Endothelial cell of umbilical vein (primary cell): ENCODE data around the gene C9orf78. TPM values are rescaled to one million over a fixed set of nuclear protein-coding genes. Genes with fewer than 3 reads are reported as not detected.

Experiments
- BruUV-seq: library from RNA; stranded (reverse); fragments of 400-500 nt; replicated peaks from 2 replicates; lab custom pipeline; 2021; lab: Mats Ljungman, UMichigan
- CTCF ChIA-PET: fragments of 300-600, 350-600 bp; sonication (Branson Sonifier 250); formaldehyde crosslinking; loops from one replicate; lab custom pipeline; 2021; ENCODE audit warnings: antibody characterized with exemption, inconsistent platforms; lab: Charles Lee
- POLR2A ChIA-PET: fragments of 300-600, 350-600 bp; sonication (Branson Sonifier 250); formaldehyde crosslinking; loops from one replicate; lab custom pipeline; 2021; ENCODE audit warnings: antibody characterized with exemption, inconsistent platforms; lab: Charles Lee
- DNase-seq: peaks from one replicate; pipeline ENCODE4 v3.0.0-alpha.2; 2011; ENCODE audit warnings: low read depth, low spot score
- FAIRE-seq: peaks from 2 replicates; lab custom pipeline; 2011; peaks lifted over from hg19 to GRCh38; lab: Jason Lieb, UNC
- H2AFZ ChIP-seq: 2 replicates; pipeline ENCODE4 v1.6.0; 2012; ENCODE audit warnings: low read depth, low read length, control low read depth, inconsistent platforms
- H3K27ac ChIP-seq: 2 replicates; pipeline ENCODE4 v1.5.1; 2011; ENCODE audit warnings: low read depth, mild to moderate bottlenecking, control low read depth, low read length, moderate library complexity; ENCODE audit not compliant: insufficient read depth
- H3K27me3 ChIP-seq, 2 experiments: 2 replicates each; pipeline versions ENCODE4 v1.6.0 to v1.6.1; 2011; ENCODE audit warnings: low read length in 2 of 2, mixed read lengths in 1 of 2; ENCODE audit not compliant: control insufficient read depth in 2 of 2, insufficient read depth in 2 of 2
- H3K36me3 ChIP-seq, 2 experiments: 2 replicates in 1 of 2; 3 replicates in 1 of 2; pipeline ENCODE4 v1.5.1; 2011; ENCODE audit warnings: low read length in 2 of 2, mild to moderate bottlenecking in 1 of 2, moderate library complexity in 1 of 2; ENCODE audit not compliant: control insufficient read depth in 2 of 2, insufficient read depth in 2 of 2; ENCODE audit errors: extremely low read depth in 1 of 2
- H3K4me1 ChIP-seq: 3 replicates; pipeline ENCODE4 v1.5.1; 2011; ENCODE audit warnings: mild to moderate bottlenecking, low read length; ENCODE audit not compliant: control insufficient read depth, insufficient read depth; ENCODE audit errors: extremely low read depth
- H3K4me2 ChIP-seq: 2 replicates; pipeline ENCODE4 v1.6.1; 2011; ENCODE audit warnings: low read length, control low read depth, mixed read lengths; ENCODE audit not compliant: insufficient read depth
- H3K4me3 ChIP-seq, 3 experiments: fragments of 200-600 bp in 1 of 3; sonication (generic), shearing (Covaris generic) in 1 of 3; replicated peaks in 1 of 3; 2 replicates each; pipeline ENCODE4 v1.5.1; 2011 to 2016; ENCODE audit warnings: control low read depth in 3 of 3, low read length in 3 of 3, mild to moderate bottlenecking in 2 of 3, inconsistent platforms in 1 of 3, low read depth in 1 of 3, moderate library complexity in 1 of 3; ENCODE audit not compliant: insufficient read depth in 1 of 3
- H3K79me2 ChIP-seq: 2 replicates; pipeline ENCODE4 v1.6.0; 2012; ENCODE audit warnings: low read length, inconsistent platforms; ENCODE audit not compliant: control insufficient read depth, insufficient read depth
- H3K9ac ChIP-seq: replicated peaks from 2 replicates; pipeline ENCODE3; 2011; ENCODE audit warnings: low read length, control low read depth; ENCODE audit not compliant: insufficient read depth; ENCODE audit errors: extremely low read depth
- H3K9me1 ChIP-seq: replicated peaks from 3 replicates; pipeline ENCODE4 v1.6.0; 2011; ENCODE audit warnings: mild to moderate bottlenecking, low read length; ENCODE audit not compliant: control insufficient read depth, insufficient read depth; ENCODE audit errors: extremely low read depth
- H3K9me3 ChIP-seq: replicated peaks from 2 replicates; pipeline ENCODE4 v1.5.1; 2012; ENCODE audit warnings: low read length, inconsistent platforms; ENCODE audit not compliant: control insufficient read depth, insufficient read depth
- H4K20me1 ChIP-seq: replicated peaks from 2 replicates; pipeline ENCODE3; 2011; ENCODE audit warnings: mild to moderate bottlenecking, low read length; ENCODE audit not compliant: control insufficient read depth, insufficient read depth; ENCODE audit errors: extremely low read depth
- CTCF ChIP-seq, 2 donors: IDR thresholded peaks; 1 replicate in 1 of 2; 2 replicates in 1 of 2; pipeline ENCODE4 v1.5.1; 2011; ENCODE audit warnings: low read length in 2 of 2, mild to moderate bottlenecking in 2 of 2, moderate library complexity in 2 of 2, control low read depth in 1 of 2, inconsistent platforms in 1 of 2, low read depth in 1 of 2; ENCODE audit not compliant: insufficient read depth in 1 of 2; ENCODE audit errors: extremely low read depth in 1 of 2
- EZH2 ChIP-seq: IDR thresholded peaks from 2 replicates; pipeline ENCODE4 v1.6.1; 2012; ENCODE audit warnings: borderline replicate concordance, low read depth, mild to moderate bottlenecking, moderate library complexity, low read length, inconsistent platforms; ENCODE audit not compliant: severe bottlenecking
- FOS ChIP-seq: IDR thresholded peaks from 2 replicates; pipeline ENCODE4 v1.6.1; 2011; ENCODE audit warnings: mild to moderate bottlenecking, low read length, moderate library complexity, borderline replicate concordance; ENCODE audit not compliant: insufficient read depth
- GATA2 ChIP-seq: IDR thresholded peaks from 2 replicates; pipeline ENCODE4 v1.7.0; 2011; ENCODE audit warnings: low read depth, mild to moderate bottlenecking, moderate library complexity, mixed read lengths, low read length; ENCODE audit not compliant: insufficient read length, insufficient read depth
- JUN ChIP-seq: IDR thresholded peaks from 2 replicates; pipeline ENCODE4 v1.6.1; 2011; ENCODE audit warnings: borderline replicate concordance, low read depth; ENCODE audit not compliant: insufficient read length, insufficient read depth
- MAX ChIP-seq: IDR thresholded peaks from 2 replicates; pipeline ENCODE4 v1.6.1; 2011; ENCODE audit not compliant: insufficient read depth, insufficient read length
- MYC ChIP-seq: IDR thresholded peaks from one replicate; pipeline ENCODE4 v1.6.1; 2011; ENCODE audit warnings: mild to moderate bottlenecking, low read depth, low read length
- POLR2A ChIP-seq: IDR thresholded peaks from 2 replicates; pipeline ENCODE4 v1.6.1; 2012; ENCODE audit warnings: low read depth, mild to moderate bottlenecking, control low read depth, low read length
- POLR2AphosphoS5 ChIP-seq: IDR thresholded peaks from 2 replicates; pipeline ENCODE4 v1.6.1; 2012; ENCODE audit warnings: low read depth, mild to moderate bottlenecking, control low read depth, low read length, moderate library complexity; ENCODE audit not compliant: insufficient read depth
- dilution Hi-C: fragments of 300-500 bp; cut with MboI; formaldehyde crosslinking; loops from one replicate; pipeline ENCODE4 v1.15.0; 2019; ENCODE audit warnings: low sequenced_read_pairs; ENCODE audit not compliant: extremely low pct_ligation_motif_present
- intact Hi-C: fragments of 100-400 bp; cut with micrococcal nuclease; formaldehyde crosslinking; loops from one replicate; pipeline ENCODE4 v1.10.0; 2022
- polyA plus RNA-seq, 4 experiments: library from polyadenylated mRNA; depleted of rRNA in 3 of 4; stranded (reverse) in 3 of 4; unstranded in 1 of 4; fragments of >200 nt; gene quantifications; 2 replicates each; pipeline versions ENCODE4 v1.2.1 to v1.2.3, GENCODE V29; 2011 to 2012; ENCODE audit warnings: missing spikeins in 1 of 4
- total RNA-seq: library from RNA; stranded (reverse); gene quantifications from 2 replicates; pipeline ENCODE4 v1.2.3, GENCODE V29; 2021

Gene C9orf78
- total and polyA plus RNA-seq, 2 donors (not counting 3 experiments of a cell fraction or from before 2014, with no cell fraction given): 17.9 to 34.6 TPM

GRCh38 chr9:129823935-129824601 is 11.0 kb downstream of the C9orf78 start, which contains the start of gene TOR1A:
Gene TOR1A (minus strand): TSS chr9:129824136. CDS start chr9:129824085, 51 bp downstream.
- Histone ChIP-seq H3K79me2 (peaks cover 16% of the 10 kb centered on the region), H2AFZ (peak within 1 kb of the TSS; percentile 32), H3K9ac (peak within 1 kb of the TSS; percentile 50), H3K4me2 (peak within 1 kb of the TSS; percentile 60), H3K9me3 (no peaks in the 10 kb centered on the region), H3K9me1 (no peaks in the 10 kb centered on the region), H3K27me3 (no peaks in the 10 kb centered on the region), H3K27ac (no peak within 1 kb of the TSS), H3K4me1 (peaks cover 7% of the 10 kb centered on the region), H3K4me3 (peak within 1 kb of the TSS; percentile 31 to 74 (median 49)), H4K20me1 (no peaks in the 10 kb centered on the region), H3K36me3 (peaks cover 11 to 25% of the 10 kb centered on the region in 2 experiments)
- FAIRE-seq: peak; percentile 97
- TF ChIP-seq EZH2: no peak
- peak; percentile 93 for TF ChIP-seq POLR2AphosphoS5
- TF ChIP-seq CTCF (IDR thresholded peaks at IDR 0.05; ENCODE audit: extremely low read depth in 1 of 2, insufficient read depth in 1 of 2, low read depth in 1 of 2, low read length in 2 of 2): no peak
- TF ChIP-seq FOS: no peak
- TF ChIP-seq POLR2A: peak; percentile 90
- TF ChIP-seq MAX: peak; percentile 95
- TF ChIP-seq MYC: no peak
- TF ChIP-seq JUN: no peak
- TF ChIP-seq GATA2: no peak
- POLR2A ChIA-PET: interaction anchor here (0.5 to 0.7 kb wide), 2 partner anchors 216 to 1548 kb away, joined by 4 to 7 read pairs; partner anchors contain the start of gene SWI5
- dilution Hi-C loops (no loop called here), intact Hi-C loops (loop anchor here (1.0 kb wide), 1 partner anchor 11 kb away; the partner anchor contains the start of genes C9orf78 and USP20)
- CTCF ChIA-PET: interaction anchor here (0.6 kb wide), 1 partner anchor 106 kb away, joined by 3 read pairs; no protein-coding TSS in a partner anchor
- no TSS peak for BruUV-seq
- DNase-seq: peak; percentile 95
